ENCODE data around the gene PDZD8. TPM values are rescaled to one million over a fixed set of nuclear protein-coding genes. Genes with fewer than 3 reads are reported as not detected.
"Not testable (repeated sequence)": the region's sequence is repeated elsewhere in the genome, so short reads cannot be mapped to it uniquely, and the experiment has no call there.

PDZD8 gene
- polyA plus RNA-seq, 4 donors: 34.0 to 41.0 (median 37.7) TPM

DNA sequence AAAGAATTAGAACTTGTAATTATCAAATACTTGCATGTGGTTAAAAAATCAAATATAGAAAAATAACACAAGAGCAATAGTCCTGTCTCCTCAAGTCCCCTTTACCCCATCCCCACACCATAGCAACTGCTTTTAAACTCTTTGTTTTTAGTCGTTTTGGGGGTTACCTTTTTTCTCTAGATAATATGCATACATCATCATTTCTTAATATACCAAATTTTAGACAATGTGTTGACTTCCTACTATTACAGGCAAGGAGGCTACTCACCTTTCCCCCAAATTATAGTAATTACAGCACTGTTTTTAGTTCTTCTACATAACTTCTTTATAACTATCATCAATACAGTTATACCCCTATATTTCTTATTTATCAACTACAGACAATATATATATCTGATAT, 77.0 kb downstream of the PDZD8 start:
- no peak for DNase-seq (ENCODE audit: low read depth in 4 of 4, low spot score in 3 of 4)

DNA sequence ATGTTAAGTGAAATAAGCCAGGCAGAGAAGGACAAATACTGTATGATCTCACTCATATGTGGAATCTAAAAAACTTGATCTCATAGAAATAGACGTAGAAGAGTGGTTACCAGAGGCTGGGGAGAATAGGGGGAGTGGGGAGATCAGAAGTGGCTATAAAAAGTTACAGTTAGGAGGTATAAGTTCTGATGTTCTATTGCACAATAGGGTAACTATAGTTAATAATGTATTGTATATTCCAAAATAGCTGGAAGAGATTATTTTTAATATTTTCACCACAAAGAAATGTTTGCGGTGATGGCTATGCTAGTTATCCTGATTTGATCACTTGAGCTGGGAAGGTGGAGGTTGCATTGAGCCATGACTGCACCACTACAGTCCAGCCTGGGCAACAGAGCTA, 80.5 kb downstream of the PDZD8 start:
- no peak for DNase-seq (ENCODE audit: low read depth in 4 of 4, low spot score in 3 of 4)

DNA sequence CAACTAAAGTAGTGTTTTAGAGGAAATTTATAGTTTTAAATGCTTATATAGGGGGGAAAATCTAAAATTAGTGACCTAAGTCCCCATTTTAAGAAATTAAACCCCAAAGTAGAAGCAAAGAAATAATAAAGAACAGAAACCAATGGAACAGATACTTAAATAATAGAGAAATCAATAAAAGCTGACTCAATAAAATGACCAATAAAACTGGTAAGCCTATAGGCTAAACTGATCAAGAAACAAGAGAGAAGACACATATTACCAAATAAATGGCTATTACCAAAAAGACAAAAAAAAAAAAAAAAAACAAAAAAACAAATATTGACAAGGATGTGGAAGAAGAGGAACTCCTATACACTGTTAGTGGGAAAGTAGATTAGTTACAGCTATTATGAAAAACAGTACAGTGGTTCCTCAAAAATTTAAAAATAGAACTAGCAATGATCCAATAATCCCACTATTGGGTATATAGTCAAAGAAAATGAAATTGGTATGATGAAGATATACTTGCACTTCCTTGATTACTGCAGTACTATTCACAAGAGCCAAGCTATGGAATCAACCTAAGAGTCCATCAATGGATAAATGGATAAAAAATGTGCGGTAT, 81.1 kb downstream of the PDZD8 start:
- no peak for DNase-seq (ENCODE audit: low read depth in 4 of 4, low spot score in 3 of 4)

DNA sequence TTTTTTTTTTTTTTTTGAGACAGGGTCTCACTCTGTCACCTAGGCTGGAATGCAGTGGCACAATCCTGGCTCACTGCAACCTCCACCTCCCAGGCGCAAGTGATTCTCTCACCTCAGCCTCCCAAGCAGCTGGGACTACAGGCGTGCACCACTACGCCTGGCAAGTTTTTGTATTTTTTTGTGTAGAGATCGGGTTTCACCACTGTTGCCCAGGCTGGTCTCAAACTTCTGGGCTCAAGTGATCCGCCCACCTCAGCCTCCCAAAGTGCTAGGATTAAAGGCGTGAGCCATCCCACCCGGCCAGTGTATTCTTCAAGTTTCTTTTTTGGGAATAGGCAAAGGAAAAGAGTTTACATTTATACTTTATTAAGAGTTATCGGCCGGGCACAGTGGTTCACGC, 84.4 kb downstream of the PDZD8 start:
- DNase-seq (ENCODE audit: low read depth in 4 of 4, low spot score in 3 of 4): not testable (repeated sequence)

DNA sequence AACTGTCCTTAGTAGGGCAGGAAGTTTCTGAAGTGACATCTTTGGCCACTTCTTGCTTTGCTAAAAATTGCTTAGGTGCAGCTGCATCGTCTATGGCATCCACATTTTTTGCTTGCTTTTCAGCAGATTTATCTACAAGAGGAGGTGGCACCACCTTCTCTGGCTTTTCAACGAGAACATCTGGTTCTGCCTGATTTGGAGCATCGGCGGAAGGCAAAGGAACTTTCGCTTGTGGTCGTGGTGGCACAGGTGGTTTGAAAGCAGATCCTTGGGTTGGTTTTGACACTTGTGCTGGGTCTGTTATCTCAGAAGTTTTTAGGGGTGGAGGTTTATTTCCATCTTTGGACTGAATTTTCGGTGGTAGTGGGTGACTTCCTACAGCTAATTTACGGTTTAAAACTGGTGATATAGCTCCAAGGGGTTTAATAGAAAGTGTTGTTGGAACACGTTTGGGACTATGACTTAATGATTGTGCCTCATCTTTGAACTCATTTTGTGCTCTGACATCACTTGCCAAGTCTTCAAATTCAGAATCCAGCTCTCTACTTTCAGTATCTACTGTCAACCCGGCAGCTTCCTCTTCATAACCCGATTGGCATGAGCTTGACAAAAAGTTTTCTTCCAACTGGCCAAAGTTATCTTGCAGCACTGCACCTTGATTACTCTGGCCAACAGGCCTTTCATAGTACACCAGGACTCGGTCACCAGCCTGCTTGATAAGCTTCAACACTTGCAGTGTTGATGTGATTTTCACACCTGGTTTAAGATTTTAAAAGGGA, 90.3 kb downstream of the PDZD8 start:
- no peak for DNase-seq (ENCODE audit: low read depth in 4 of 4, low spot score in 3 of 4)

DNA sequence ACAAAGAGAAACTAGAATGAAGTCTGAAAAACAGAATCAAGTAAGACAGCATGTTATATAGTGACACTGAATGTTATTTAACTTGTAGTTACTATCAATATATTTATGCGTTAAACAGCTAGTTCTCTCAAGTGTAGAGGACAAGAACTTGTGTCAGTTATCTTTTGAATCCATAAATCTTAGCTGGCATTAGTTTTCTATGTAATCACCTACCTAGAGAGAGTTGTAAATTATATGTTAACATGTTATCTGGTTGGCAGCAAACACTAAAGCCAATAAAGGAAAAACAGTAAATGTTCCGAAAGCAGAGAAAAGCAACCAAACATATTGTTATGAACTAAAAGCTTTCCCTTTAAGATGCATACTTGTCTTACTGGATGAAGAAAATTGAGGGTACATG, 97.6 kb downstream of the PDZD8 start:
- no peak for DNase-seq (ENCODE audit: low read depth in 4 of 4, low spot score in 3 of 4)

DNA sequence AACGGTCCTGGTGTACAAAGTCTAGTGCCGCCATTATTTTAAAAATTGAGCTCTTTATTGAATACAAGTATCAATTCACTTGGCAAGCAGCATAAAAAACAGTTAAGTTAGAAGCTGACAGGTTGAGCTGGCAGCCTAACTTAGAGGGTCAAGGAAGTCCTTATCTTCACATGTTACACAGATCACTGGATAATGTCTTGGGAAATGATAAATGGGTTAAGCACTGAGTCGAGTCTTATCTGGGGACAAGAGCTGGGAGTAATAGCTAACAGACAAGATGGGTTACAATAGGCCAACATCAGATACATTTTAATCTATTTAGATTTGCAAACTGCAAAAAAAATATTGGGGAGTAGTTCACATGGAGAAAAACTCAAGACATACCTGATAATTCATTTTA, 100.1 kb downstream of the PDZD8 start:
- no peak for DNase-seq (ENCODE audit: low read depth in 4 of 4, low spot score in 3 of 4)

DNA sequence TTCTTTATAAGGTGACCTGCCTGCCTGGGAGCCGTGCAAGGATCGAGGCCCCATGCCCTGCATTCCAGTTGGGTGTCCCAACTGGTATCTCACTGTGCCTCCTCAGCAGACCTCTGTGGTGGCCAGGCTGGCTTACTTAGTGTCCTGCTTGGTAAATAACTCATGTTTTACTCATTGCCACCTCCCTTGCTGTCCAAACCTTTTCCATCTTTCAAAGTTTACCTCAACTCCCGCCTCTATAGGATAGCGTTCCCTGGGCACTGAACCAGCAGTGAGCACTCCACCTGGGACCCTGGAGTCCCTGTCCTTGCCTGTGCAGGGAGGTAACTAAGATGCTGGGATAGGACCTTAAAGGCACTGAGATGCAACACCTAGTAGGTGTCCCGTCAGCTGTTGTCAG, 100.7 kb downstream of the PDZD8 start:
- DNase-seq (ENCODE audit: low read depth in 4 of 4, low spot score in 3 of 4): no peak

DNA sequence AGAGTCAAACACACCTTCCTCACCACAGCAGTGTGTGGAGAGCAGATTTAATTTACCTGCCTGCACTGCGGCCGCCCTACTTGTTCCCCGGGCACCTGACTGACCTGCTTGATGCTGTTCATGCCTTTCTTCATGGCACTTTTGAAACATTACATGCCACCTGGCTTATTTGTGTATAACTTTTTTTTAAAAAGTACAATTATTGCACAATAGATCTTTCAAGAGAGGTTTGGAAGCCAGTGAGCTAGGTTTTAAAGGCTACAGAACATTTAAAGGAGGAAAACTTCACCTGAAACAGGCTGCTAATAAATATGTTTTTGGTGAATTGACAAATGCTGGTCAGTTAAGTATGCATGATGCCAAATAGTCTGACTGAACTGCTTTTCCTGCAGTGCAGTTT, 101.3 kb downstream of the PDZD8 start:
- DNase-seq (ENCODE audit: low read depth in 4 of 4, low spot score in 3 of 4): no peak

DNA sequence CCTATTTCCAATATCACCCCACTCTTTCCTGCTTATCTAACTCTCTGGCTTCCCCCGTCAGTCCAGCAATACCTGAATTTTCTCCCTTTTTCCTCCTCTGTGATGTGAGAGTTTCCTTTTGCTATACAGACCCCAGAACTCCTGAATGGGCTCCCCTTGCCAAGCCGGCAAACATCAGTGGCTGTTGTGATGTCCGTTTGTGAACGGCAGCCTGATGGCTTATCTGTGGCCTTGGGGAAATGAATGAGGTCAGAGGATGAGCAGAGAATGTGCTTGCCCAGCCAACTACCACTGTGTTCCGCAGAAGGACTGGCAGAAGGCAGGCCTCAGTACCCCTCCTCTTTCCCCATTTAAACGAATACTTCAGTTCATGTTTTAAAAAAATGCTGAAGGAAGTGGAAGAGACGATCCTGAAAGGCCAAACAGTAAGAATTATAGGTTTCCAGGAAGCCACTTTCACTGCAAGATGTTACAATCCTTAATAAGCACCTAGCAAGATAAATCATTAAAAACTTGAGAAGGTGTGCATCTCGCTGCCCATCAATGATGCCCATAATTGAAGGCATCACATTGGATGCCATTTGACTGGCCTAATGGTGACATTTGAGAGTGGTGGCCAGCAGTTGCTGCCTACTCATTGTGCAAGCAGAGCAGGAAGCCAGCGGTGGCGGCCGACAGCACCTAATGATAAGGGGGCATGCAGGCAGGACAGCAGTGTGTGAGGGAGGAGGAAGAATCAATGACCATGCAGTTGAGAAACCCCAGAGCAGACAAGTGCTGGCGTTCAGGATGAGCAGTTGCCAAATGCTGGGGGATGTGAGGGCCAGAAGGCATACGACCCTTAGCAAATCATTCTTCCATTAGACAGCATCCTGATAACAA, 102.8 kb downstream of the PDZD8 start:
- DNase-seq (ENCODE audit: low read depth in 4 of 4, low spot score in 3 of 4): no peak

DNA sequence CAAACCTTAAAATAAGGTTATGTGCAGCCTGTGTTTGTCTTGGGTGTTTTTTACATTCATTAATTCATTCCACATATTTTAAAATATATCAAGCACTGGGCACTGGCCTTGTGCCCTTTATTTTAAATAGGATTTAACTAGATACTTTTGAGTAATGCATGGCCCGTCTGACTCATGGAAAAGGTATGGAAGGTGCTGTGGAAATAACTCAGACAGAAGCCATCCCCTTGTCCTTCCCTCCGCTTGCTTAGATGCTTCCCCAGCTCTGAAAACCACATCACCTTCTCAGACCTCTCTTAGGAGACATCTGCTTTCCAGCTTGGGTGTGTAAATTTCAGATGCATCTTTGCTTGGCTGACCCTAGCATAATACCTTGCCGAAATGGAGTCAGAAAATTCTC, 103.8 kb downstream of the PDZD8 start:
- no peak for DNase-seq (ENCODE audit: low read depth in 4 of 4, low spot score in 3 of 4)

DNA sequence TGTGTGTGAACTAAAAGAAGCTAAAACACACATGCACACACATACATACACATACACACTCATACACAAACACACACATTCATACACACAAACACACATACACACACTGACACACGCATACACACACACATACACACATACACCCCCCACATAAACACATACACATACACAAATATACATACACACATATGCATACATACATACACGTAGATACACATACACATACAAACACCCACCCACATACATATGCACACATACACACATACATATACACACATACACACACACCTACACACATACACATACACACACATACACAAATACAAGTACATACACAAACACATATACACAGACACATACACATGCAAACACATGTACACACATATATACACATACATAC, 106.3 kb downstream of the PDZD8 start:
- DNase-seq (ENCODE audit: low read depth in 4 of 4, low spot score in 3 of 4): no peak

DNA sequence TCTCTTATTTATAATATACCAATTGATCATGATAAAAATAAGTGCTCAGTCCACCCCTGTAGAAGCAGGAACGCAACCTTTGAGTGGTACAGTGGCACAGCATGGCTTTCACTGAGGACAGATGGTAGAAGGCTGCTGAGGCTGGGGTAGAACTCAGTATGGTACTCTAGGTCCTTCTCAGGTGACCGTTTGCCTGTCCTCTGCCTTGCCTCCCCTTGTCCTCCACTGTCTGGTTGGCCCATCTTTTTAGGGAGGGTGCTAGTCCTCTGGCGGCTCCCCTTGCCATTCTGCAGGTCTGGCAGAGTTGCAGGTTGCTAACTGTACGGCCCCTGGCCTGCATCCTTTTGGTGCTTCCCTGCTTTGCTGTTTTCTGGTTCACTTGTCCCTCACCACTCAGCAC, 107.0 kb downstream of the PDZD8 start:
- DNase-seq (ENCODE audit: low read depth in 4 of 4, low spot score in 3 of 4): no peak

DNA sequence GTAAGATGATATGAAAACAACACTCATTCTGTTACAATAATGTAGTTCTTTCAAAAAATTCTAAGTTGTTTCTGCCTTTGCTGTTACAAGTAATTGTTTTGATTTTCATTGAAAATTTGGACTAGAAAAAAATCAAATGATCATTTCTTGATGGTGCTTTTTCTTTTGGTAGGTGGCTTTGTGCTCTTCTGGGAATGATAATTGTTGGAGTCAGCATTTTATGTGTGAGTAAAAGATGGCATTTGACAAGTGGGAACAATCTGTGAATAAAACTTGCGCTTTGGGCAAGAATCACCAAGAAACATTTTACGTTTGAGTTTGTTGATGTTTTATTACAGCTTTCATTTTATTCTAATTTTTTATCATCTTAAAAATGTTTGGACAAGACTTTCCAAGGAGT, 108.4 kb downstream of the PDZD8 start:
- DNase-seq (ENCODE audit: low read depth in 4 of 4, low spot score in 3 of 4): no peak

DNA sequence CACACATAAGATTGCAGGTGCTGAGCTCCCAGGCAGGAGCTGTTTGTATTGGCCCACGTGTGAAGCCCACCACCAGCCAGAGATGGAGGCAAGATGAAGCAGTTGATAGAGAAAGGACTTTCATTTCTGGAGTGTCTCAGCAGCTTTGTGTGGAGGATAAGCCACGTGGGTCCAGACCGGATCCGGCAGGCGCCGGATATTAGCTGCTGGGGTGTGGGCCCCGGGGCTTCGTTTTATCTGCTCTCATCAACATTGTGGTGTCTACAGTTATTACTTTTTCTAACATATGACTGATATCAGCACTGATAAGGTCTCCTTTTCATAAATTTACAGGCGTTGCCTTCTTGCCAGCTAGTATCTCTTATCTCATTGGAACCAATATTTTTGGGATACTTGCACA, 108.8 kb downstream of the PDZD8 start:
- DNase-seq (ENCODE audit: low read depth in 4 of 4, low spot score in 3 of 4): no peak

DNA sequence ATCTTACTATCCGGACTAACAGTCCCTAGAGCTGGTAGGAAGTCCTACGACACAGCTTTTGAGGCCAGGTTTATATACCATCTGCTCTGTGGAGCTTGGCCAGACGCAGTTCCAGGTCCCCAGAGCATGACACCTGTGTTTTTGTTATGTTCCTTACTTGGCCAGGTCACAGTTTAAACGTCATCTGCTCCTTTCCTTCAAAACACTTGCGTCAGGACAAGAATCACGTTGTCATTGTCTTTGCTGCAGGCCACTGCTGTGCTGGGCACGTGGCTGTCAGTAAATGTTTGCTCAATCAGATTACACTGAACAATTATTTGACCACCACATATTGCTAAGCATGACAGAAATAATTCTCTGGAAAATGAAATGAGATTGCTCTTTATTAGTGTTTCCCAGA, 110.5 kb downstream of the PDZD8 start:
- DNase-seq (ENCODE audit: low read depth in 4 of 4, low spot score in 3 of 4): no peak

DNA sequence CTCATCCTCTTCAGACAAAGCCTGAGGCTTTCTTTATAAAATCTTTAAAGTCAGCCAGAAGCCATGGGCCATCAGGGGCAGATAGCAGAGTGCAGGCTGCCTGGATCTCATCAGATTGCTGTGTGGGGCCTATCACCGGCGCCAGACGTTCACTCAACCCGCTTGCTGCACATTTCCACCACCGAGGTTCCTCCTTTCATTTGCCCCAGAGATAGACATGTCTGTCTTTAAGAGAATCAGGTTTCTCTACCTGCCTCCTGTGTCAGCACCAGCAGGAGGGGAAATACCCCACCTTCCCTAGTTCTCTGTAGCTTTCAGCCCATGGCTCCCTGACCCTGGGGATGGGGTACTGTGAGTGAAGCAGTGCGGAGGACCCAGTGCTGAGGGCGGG, 112.3 kb downstream of the PDZD8 start:
- DNase-seq (ENCODE audit: low read depth in 4 of 4, low spot score in 3 of 4): no peak

DNA sequence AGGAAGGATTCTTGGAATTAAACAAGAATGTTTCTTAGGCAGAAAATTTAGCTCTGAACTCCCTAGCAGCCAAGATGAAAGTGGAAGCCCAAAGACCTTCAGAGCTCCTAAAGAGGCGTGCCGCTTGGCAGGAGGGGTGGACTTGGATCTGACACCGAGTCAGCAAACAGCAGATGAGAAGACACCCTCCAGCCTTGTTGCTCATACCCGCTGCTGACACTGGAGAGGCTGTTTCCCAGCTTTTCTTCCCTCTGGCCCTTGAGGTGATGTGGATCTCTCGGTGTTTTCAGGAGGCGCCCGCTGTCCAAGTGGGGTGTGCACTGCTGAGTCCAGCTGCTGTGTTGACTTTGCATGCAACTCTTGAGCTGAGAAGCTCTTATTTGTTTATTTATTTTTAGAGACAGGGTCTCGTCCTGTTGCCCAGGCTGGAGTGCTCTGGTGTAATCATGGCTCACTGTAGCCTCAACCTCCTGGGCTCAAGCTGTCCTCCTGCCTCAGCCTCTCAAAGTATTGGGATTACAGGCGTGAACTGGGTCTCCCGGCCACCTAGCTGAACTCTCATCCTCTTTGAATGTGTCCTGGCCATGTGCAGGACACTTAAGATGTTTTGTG, 112.8 kb downstream of the PDZD8 start:
- DNase-seq (ENCODE audit: low read depth in 4 of 4, low spot score in 3 of 4): no peak

DNA sequence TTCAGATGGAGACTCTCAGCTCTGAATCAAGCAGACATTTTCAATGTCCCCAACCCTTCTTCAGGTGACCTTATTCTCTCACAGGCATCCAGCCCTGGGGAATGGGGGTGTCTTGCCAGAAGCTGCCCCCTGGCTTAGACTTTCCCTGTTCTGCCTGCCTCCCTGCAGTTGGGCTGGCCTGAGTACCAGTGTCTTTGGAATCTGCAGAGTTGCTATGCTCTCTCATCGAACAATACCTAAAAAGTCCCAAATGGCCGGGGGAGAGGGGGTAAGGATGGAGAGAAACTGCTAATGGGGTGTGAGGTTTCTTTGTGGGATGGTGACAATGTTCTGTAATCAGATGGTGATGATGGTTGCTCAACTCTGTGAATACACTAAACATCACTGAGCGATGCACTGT, 113.7 kb downstream of the PDZD8 start:
- DNase-seq (ENCODE audit: low read depth in 4 of 4, low spot score in 3 of 4): no peak

DNA sequence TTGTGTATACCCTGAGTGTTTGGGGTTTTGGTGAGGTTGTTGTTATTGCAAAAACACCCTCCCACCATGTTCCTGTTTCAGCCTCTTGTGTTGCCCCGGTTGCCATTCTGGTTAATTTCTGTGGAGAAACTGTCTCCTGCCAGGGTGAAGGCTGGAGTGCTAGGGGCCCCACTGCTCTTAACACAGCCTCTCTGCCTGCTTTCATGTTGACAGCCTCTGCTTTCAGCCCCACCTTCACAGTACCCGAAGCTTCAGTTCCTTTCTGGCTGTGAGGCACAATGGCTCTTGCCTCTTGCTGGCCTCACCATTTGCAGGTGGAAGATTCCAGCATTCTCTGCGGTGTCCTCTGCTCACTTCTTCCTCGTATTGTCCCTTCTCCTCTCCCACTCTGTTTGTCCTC, 115.2 kb downstream of the PDZD8 start:
- no peak for DNase-seq (ENCODE audit: low read depth in 4 of 4, low spot score in 3 of 4)

DNA sequence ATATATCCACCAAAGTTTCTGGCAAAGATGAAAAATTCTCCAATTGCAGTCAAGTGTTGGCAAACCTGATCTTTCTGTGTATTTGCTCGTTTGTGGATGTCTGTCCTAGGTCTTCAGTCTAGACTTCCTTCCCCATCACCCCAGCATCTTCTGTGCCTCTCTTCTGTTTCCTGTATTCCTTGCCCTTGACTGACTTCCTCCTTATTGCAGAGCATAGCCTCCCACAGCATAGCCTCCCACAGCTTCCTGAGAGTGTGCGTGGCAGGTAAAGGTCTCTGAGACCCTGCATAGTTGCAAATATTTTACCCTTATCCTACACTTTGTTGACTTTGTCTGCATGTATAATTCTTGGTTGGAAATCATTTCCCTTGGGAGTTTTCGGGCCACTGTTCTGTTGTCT, 116.0 kb downstream of the PDZD8 start:
- DNase-seq (ENCODE audit: low read depth in 4 of 4, low spot score in 3 of 4): no peak

Measured in right renal pelvis (tissue), 4 donors.